ENCODE data around the gene SNX18.

Gene SNX18

DNA sequence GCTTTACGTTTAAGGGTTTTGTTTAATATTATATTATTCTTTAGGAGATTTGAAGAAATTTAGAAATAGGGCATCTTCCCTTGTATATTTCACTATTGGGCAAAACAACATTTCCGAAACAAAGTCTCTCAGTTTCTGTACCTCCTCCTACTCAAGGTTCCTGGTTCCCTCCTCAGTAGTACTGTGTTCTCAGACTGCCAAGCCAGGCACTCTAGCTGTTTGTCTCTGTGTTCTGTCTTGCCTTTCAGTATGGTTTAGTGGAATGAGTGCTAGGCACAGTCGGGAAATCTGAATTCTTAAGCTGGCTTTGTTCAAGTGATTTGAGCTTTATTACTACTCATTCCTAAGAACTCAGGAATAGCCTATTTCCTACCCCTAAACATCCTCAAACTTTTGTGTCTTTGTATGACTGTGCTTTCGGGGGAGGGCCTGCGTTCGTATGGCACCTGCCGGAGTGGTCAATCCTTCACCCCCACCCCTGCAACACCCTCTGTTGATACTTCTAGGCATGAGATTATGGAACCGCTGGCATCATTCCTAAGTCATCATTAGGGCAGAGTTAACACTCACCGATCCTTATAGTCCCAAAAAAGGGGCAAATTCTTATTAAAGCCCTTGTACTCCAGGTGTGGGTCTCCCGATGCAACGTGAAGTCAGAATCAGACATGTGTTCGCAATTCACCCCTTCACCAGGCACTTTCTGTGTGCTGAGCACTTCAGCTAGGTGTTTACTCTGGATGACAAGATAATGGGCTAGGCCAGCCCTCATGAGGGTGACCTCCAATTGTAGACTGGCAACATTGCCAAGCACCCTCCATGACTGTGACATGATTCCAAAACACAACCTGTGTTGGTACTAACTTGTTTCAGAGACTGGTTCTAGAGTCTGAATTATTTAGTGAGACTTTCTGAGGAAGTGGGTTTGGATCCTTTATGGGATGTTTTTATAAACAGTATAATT, 24.5 kb downstream of the SNX18 start:
- TF ChIP-seq, protein P1, sequence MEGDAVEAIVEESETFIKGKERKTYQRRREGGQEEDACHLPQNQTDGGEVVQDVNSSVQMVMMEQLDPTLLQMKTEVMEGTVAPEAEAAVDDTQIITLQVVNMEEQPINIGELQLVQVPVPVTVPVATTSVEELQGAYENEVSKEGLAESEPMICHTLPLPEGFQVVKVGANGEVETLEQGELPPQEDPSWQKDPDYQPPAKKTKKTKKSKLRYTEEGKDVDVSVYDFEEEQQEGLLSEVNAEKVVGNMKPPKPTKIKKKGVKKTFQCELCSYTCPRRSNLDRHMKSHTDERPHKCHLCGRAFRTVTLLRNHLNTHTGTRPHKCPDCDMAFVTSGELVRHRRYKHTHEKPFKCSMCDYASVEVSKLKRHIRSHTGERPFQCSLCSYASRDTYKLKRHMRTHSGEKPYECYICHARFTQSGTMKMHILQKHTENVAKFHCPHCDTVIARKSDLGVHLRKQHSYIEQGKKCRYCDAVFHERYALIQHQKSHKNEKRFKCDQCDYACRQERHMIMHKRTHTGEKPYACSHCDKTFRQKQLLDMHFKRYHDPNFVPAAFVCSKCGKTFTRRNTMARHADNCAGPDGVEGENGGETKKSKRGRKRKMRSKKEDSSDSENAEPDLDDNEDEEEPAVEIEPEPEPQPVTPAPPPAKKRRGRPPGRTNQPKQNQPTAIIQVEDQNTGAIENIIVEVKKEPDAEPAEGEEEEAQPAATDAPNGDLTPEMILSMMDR (conservative IDR thresholded peaks at IDR 0.05; ENCODE audit: low read depth, low read length): no peak
- no peak for DNase-seq (ENCODE audit: low read depth)
- no peak overlapping the region for H3K4me3 ChIP-seq (ENCODE audit: low read length)

DNA sequence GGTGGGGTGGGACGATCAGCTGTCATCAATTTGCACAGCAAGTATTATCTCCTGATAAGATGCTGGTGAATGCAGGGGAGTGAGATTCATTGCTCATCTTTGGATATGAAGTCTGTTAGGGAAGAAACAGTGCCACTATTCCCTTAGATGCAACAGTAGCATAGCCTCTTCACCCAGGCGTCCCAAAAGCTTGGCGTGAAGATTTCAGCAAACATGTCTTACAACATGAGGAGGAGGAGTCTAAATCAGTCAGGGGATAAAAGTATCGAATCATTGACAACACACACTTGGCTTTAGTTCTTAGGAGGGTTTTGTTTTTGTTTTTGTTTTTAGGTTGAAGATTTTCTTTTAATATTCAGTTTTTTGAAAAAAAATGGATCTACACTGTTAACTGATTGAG, 26.5 kb downstream of the SNX18 start:
- DNase-seq (ENCODE audit: low read depth): no peak
- TF ChIP-seq, protein P1 (conservative IDR thresholded peaks at IDR 0.05; ENCODE audit: low read depth, low read length): no peak
- no peak overlapping the region for H3K4me3 ChIP-seq (ENCODE audit: low read length)

DNA sequence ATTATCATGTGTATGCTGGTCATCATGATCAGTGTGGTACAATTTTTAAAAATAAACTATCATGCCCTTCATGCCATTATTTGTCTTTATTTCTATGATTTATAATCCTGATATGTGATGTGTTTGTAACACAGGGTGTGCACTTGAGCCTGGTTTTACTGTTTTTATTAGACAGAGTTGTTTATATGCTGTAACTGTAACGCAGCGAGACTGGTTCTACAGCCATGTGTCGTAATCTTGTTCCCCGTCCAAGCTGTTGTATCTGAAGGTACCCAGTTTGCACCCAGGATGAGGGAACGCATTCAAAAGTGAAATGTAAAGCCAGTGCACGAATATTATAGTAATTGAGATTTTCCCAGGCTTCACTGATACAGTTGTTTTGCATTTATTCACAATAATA, 28.2 kb downstream of the SNX18 start:
- DNase-seq (ENCODE audit: low read depth): no peak
- no peak overlapping the region for H3K4me3 ChIP-seq (ENCODE audit: low read length)
- TF ChIP-seq, protein P1 (conservative IDR thresholded peaks at IDR 0.05; ENCODE audit: low read depth, low read length): no peak

DNA sequence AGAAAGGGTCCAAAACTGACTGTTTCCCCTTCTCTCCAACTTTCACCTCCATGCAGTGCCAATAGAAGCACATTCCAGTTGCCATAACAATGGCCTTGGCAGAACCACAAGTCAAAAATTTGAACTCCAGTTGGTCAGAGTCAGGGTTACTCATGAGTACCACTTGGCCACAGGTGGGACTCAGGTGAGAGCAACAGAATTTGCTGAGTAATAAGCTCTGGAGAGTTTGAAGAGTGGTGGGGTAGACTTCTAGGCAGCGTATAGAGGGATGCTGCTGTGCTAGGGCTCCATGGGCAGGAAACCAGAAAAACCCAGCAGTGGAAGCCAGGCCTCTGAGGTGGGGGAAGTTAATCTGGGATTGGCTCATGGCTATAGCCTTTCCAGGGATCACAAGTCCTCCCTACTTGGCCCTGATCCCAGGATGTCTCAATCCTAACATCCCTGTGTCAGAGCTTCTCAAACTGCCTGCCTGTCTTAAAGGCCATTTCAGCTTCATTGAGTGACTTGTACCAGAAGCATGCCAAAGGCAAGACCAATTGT, 30.2 kb downstream of the SNX18 start:
- TF ChIP-seq, protein P1 (conservative IDR thresholded peaks at IDR 0.05; ENCODE audit: low read depth, low read length): no peak
- no peak for DNase-seq (ENCODE audit: low read depth)
- no peak overlapping the region for H3K4me3 ChIP-seq (ENCODE audit: low read length)

DNA sequence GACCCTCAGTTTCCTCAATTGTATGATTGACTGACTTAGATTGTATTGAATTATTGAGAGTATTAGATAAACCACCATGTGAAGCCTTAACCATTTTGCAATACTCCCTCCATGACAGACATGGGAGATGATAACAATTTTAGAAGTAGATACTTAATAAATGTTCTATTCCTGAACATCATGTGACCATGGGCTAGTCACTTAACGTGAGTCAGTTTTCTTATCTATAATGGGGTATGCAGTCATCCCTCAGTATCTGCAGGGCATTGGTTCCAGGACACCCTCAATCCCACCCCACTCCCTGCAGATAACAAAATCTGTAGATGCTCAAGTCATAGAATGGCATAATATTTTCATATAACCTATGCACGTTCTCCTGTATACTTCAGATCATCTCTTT, 31.0 kb downstream of the SNX18 start:
- TF ChIP-seq, protein P1 (conservative IDR thresholded peaks at IDR 0.05; ENCODE audit: low read depth, low read length): no peak
- no peak overlapping the region for H3K4me3 ChIP-seq (ENCODE audit: low read length)
- DNase-seq (ENCODE audit: low read depth): no peak

DNA sequence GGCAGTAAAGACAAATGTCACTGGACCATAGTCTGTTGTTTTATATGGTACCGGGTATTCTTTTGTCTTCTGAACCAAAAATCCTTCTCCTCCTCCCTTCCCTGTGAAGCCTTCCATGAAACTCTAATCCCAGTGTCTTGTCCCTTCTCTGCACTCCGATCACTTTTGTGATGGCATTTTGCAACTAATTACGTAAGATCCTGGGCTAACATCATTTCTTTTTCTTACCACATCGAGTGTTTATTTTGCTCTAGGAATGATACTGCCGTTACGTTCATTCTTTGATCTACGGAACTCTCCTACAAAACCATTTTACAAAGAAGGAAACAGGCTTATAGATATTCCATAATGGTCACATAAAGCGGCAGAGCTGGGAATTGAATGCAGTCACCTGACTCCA, 33.7 kb downstream of the SNX18 start:
- H3K4me3 ChIP-seq (ENCODE audit: low read length): no peak overlapping the region
- TF ChIP-seq, protein P1 (conservative IDR thresholded peaks at IDR 0.05; ENCODE audit: low read depth, low read length): no peak
- no peak for DNase-seq (ENCODE audit: low read depth)

DNA sequence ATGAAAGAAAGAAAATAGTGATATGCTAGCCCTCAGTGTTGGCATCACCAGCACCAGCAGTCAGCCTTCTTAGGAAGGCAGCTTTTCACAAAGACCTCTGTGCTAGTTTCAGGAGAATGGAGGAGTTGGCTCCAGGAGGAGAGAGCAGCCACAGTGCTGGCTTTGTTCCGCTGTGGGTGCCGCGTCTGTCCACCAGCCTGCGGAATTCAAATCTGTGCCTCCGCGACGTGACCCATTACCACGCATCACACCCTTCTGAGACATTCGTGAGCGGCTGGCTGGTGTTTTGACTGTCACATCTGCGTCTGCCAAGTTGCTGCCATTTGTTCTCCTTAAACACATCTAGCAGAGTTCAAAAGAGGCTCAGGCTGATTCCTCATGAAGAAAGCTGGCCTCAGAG, 34.4 kb downstream of the SNX18 start:
- no peak overlapping the region for H3K4me3 ChIP-seq (ENCODE audit: low read length)
- TF ChIP-seq, protein P1 (conservative IDR thresholded peaks at IDR 0.05; ENCODE audit: low read depth, low read length): no peak
- DNase-seq (ENCODE audit: low read depth): no peak
